ENCODE measurements around the gene ANO9. TPM values are rescaled to one million over a fixed set of nuclear protein-coding genes. Genes with fewer than 3 reads are reported as not detected.
"Not testable (repeated sequence)": the region's sequence is repeated elsewhere in the genome, so short reads cannot be mapped to it uniquely, and the experiment has no call there.

Gene ANO9
- polyA plus RNA-seq, 3 donors from 2014 or later, result 2.3 to 4.4 TPM; not detected in 1

GRCh38 chr11:416757-417621, 24.8 kb downstream of the ANO9 start:
- H3K4me1 Mint-ChIP-seq, result peaks cover 27 to 38% of the 10 kb centered on the region in 2 donors
- DNase-seq, result peak; percentile 57 to 65 (median 65)
- no peaks in the 10 kb centered on the region for H3K9me3 Mint-ChIP-seq

GRCh38 chr11:416051-416756, 25.6 kb downstream of the ANO9 start:
- H3K4me1 Mint-ChIP-seq, result peaks cover 27 to 38% of the 10 kb centered on the region in 2 donors
- H3K9me3 Mint-ChIP-seq, result no peaks in the 10 kb centered on the region
- H3K27ac Mint-ChIP-seq, result peak overlapping the region; percentile 88 to 98 (median 95)
- DNase-seq, result peak in 1 of 3 donors; percentile 24
- H3K27me3 Mint-ChIP-seq (ENCODE audit: low read depth in 3 of 3), result peaks cover 4 to 11% (median 8%) of the 10 kb centered on the region in 3 donors
- peak overlapping the region; percentile 98 to 100 (median 98) for H3K4me3 Mint-ChIP-seq
- H3K36me3 Mint-ChIP-seq, result peaks cover 0 to 5% (median 0%) of the 10 kb centered on the region in 3 donors

More at GRCh38 chr11:416757-417621, 24.8 kb downstream of the ANO9 start:
- Mint-ChIP-seq H3K36me3 (peaks cover 0 to 5% (median under 1%) of the 10 kb centered on the region in 3 donors), H3K27ac (peak overlapping the region in 5 of 6 donors; percentile 30 to 98 (median 80)), H3K4me3 (peak overlapping the region; percentile 65 to 100 (median 98)), H3K27me3 (ENCODE audit: low read depth in 3 of 3) (peaks cover 4 to 11% (median 8%) of the 10 kb centered on the region in 3 donors)

- Mint-ChIP-seq H3K9me3 (no peaks in the 10 kb centered on the region), H3K4me3 (peak overlapping the region; percentile 98 to 100 (median 98)), H3K36me3 (peaks cover 0 to 5% (median 0%) of the 10 kb centered on the region in 3 donors), H3K27me3 (ENCODE audit: low read depth in 3 of 3) (peaks cover 4 to 11% (median 8%) of the 10 kb centered on the region in 3 donors), H3K27ac (peak overlapping the region; percentile 88 to 98 (median 95)), H3K4me1 (peaks cover 27 to 38% of the 10 kb centered on the region in 2 donors)
- no peak for DNase-seq
These were observed 26.2 kb downstream of the ANO9 start for GRCh38 chr11:415640-416041.

DNA sequence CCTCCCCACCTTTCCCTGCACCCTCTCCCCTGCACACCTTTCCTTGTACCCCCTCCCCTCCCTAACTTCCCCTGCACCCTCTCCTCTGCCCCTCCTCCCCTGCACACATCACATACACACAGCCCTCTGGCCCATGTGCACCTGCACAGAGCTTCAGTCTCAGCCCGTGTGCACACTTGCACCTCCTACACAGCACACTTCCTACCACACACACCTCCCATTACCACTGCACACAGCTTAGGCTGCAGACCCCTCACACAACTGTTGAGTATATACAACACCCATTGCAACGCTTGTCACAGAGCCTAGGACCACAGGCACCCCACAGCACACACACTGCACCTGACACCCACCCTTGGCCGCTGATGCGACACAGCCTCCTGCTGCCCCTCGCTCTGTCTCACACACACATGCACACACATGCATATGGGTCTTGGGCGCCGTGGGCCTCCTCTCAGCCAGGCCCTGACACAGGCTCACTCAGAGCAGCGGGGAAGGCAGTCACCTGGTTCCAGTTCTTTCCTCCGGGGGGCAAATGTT, 27.4 kb downstream of the ANO9 start:
- Mint-ChIP-seq H3K4me1 (peaks cover 27 to 42% of the 10 kb centered on the region in 2 donors), H3K27me3 (ENCODE audit: low read depth in 3 of 3) (peaks cover 4 to 13% (median 8%) of the 10 kb centered on the region in 3 donors), H3K9me3 (no peaks in the 10 kb centered on the region), H3K27ac (peak overlapping the region; percentile 88 to 98 (median 95)), H3K4me3 (peak overlapping the region; percentile 98 to 100 (median 98)), H3K36me3 (peaks cover 0 to 5% (median 0%) of the 10 kb centered on the region in 3 donors)
- DNase-seq, result no peak

DNA sequence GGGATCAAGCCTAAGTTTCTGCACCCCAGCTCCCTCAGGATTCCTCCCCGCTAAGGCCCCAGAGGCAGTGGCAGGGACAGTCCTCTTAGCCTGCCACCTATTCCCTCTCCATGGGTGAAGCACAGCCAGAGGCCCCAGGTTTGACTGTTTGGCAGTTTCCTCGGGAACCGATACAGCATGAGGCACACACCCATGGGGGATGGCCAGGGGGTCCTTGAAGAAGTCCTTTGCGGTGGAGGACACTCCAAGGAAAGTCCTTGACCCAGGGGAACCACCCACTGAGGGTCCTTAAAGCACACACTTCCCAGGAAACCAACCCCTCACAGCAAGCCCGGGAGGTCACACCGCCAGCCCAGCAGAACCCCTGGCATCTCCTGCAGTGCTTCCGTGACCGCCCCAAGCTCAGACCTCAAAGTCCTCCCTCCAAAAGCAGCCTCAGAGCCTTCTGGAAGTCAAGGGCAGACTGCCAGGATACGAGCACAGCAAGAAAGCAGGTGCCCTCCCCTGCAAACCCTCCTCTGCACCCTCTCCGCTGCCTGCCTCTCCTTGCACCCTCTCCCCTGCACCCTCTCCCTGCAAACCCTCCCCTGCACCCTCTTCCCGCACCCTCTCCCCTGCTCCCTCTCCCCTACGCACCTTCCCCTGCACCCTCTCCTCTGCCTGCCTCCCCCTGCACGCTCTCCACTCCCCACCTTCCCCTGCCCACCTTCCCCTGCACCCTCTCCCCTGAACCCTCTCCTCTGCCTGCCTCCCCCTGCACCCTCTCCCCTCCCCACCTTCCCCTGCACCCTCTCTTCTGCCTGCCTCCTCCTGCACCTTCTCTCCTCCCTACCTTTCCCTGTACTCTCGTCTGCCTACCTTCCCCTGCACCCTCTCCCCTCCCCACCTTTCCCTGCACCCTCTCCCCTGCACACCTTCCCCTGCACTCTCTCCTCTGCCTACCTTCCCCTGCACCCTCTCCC, 28.4 kb downstream of the ANO9 start:
- Mint-ChIP-seq H3K36me3 (peaks cover 0 to 5% (median 0%) of the 10 kb centered on the region in 3 donors), H3K4me3 (peak overlapping the region; percentile 82 to 98 (median 91)), H3K27ac (peak overlapping the region; percentile 69 to 89 (median 76)), H3K4me1 (peaks cover 27 to 44% of the 10 kb centered on the region in 2 donors), H3K27me3 (ENCODE audit: low read depth in 3 of 3) (peaks cover 3 to 13% (median 8%) of the 10 kb centered on the region in 3 donors), H3K9me3 (no peaks in the 10 kb centered on the region)
- DNase-seq, result no peak

DNA sequence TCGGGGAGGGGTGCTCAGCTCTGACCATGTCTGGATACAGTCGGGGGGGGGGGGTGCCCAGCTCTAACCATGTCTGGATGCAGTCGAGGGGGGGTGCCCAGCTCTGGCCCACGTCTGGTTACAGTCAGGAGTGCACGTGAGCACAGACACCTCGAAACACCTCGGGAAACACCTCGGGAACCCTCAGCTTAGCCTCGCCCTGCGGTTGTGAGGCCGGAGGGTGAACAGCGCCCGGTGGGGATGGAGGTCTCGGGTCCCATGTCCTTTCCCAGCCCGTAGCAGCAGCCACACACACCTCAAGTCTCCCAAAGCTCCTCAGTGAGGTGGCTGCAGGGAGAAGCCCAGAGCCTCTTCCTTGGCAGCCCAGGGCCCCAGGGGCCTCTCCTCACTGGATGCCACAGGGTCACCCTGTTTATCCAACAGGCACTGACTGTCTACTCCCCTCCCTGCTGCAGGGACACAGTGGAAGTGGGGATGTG, 29.1 kb downstream of the ANO9 start:
- peaks cover under 1 to 12% (median 8%) of the 10 kb centered on the region in 3 donors for H3K27me3 Mint-ChIP-seq (ENCODE audit: low read depth in 3 of 3)
- H3K27ac Mint-ChIP-seq, result peak overlapping the region in 5 of 6 donors; percentile 69 to 89 (median 76)
- H3K9me3 Mint-ChIP-seq, result no peaks in the 10 kb centered on the region
- peak overlapping the region; percentile 82 to 98 (median 91) for H3K4me3 Mint-ChIP-seq
- peaks cover 0 to 5% (median 0%) of the 10 kb centered on the region in 3 donors for H3K36me3 Mint-ChIP-seq
- peaks cover 25 to 43% of the 10 kb centered on the region in 2 donors for H3K4me1 Mint-ChIP-seq
- DNase-seq, result no peak

- not testable (repeated sequence) for H3K36me3 Mint-ChIP-seq, DNase-seq
These were observed 30.3 kb downstream of the ANO9 start for GRCh38 chr11:411520-411919.

DNA sequence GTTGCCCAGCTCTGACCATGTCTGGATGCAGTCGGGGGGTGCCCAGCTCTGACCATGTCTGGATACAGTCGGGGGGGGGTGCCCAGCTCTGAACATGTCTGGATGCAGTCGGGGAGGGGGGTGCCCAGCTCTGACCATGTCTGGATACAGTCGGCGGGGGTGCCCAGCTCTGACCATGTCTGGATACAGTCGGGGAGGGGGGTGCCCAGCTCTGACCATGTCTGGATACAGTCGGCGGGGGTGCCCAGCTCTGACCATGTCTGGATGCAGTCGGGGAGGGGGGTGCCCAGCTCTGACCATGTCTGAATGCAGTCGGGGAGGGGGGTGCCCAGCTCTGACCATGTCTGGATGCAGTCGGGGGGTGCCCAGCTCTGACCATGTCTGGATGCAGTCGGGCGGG, 31.1 kb downstream of the ANO9 start:
- H3K36me3 Mint-ChIP-seq, H3K9me3 Mint-ChIP-seq, H3K4me3 Mint-ChIP-seq, DNase-seq, H3K27ac Mint-ChIP-seq: not testable (repeated sequence)
- Mint-ChIP-seq H3K4me1 (peaks cover 16 to 36% of the 10 kb centered on the region in 2 donors), H3K27me3 (ENCODE audit: low read depth in 3 of 3) (peaks cover 7 to 16% (median 10%) of the 10 kb centered on the region in 3 donors)

More at GRCh38 chr11:411520-411919, 30.3 kb downstream of the ANO9 start:
- Mint-ChIP-seq H3K4me1 (peaks cover 23 to 42% of the 10 kb centered on the region in 2 donors), H3K27me3 (ENCODE audit: low read depth in 3 of 3) (peaks cover 7 to 15% (median 10%) of the 10 kb centered on the region in 3 donors)
- not testable (repeated sequence) for H3K4me3 Mint-ChIP-seq, H3K27ac Mint-ChIP-seq, H3K9me3 Mint-ChIP-seq

DNA sequence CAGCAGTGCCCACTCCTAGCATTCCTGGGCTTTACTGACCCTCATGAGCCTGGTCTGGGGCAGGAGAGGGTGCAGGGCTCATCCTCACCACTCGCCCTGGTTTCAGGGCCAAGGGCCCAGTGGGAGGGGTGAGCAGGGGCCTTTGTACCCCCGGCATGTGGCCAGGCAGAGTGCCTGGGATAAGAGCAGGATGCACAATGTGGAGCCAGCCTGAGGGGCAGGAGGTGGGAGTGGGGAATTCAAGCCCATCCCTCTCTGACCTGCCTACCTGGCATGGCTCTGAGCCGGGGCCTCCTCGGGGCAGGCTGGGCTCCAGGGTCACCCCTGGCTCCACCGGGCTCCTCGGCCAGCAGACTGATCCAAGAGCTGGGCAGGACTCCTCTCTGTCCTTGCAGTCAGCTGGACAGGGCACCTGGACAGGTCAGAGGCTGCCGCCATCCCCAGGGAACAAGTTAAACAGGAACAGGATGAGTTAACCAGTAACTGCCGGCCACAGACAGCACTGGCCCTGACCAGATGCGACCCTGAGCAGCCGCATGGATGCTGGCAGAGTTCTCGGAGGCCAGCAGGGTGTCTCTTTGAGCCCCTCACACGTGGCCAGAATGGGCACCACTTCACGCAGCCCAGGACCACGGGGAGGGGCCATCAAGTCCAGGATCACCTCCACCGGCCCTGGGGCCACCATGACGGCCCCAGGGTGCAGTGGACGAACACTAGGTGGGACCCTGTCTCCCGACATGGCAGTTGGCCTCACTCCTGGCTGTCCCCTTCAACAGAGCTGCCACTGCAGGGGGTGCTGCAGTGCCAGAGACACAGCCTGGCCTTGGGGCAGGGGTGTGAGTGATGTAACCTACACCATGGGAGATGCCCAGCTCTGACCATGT, 32.0 kb downstream of the ANO9 start:
- no peak for DNase-seq
- H3K27ac Mint-ChIP-seq, result peak overlapping the region in 3 of 6 donors; percentile 12 to 76 (median 57)
- peak overlapping the region in 1 of 5 donors; percentile 3 for H3K4me3 Mint-ChIP-seq
- peaks cover 7 to 11% (median 7%) of the 10 kb centered on the region in 3 donors for H3K27me3 Mint-ChIP-seq (ENCODE audit: low read depth in 3 of 3)
- peaks cover 0 to 5% (median 0%) of the 10 kb centered on the region in 3 donors for H3K36me3 Mint-ChIP-seq
- H3K4me1 Mint-ChIP-seq, result peaks cover 7 to 31% of the 10 kb centered on the region in 2 donors
- no peaks in the 10 kb centered on the region for H3K9me3 Mint-ChIP-seq

DNA sequence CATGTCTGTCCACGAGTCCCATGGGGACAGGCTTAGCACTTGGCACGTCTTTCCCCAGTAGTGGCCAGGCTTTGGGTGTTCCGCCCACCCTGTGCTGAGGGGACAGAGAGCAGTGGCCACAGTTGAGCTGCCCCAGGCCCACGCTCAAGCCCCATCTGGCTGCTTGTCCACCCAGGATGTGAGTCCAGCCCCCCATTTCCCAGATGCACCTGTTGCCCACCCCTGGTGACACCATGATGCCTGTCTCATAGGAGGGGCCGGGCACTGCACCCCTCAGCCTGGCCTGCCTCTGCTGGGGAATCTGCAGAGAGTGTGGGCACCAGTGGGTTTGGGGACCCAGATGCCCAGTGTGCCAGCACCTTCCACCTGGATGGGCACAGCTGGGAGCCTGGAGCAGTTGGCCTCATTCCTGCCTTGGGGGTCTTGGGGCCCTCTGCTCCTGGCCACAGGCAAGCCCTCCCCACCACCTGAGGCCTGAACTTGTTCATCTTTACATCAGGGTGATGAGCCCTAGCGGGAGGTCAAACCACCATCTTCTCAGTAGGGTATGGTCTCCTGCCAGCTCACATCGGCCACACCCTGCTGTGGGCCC, 32.7 kb downstream of the ANO9 start:
- Mint-ChIP-seq H3K27ac (peak overlapping the region in 3 of 6 donors; percentile 64 to 76 (median 76)), H3K36me3 (no peaks in the 10 kb centered on the region), H3K9me3 (no peaks in the 10 kb centered on the region), H3K4me3 (no peak overlapping the region), H3K4me1 (peaks cover under 1 to 26% of the 10 kb centered on the region in 2 donors), H3K27me3 (ENCODE audit: low read depth in 3 of 3) (peaks cover 7 to 8% (median 7%) of the 10 kb centered on the region in 3 donors)
- no peak for DNase-seq

Data from immature natural killer cell (primary cell).